AG10803 (cell line): ENCODE measurements around the gene CCDC81.

Experiments used
- DNase-seq: peaks from one replicate; pipeline ENCODE4 v3.0.0; 2010; ENCODE audit warnings: low read depth
- H3K4me3 ChIP-seq: 2 replicates; pipeline ENCODE4 v1.5.1; 2011; ENCODE audit warnings: mild to moderate bottlenecking, low read length, control low read depth
- TF ChIP-seq, protein P1 (sequence below): conservative IDR thresholded peaks from 2 replicates; pipeline ENCODE4 v1.5.1; 2011; ENCODE audit warnings: mild to moderate bottlenecking, low read length, control low read depth, inconsistent platforms

Gene CCDC81

DNA sequence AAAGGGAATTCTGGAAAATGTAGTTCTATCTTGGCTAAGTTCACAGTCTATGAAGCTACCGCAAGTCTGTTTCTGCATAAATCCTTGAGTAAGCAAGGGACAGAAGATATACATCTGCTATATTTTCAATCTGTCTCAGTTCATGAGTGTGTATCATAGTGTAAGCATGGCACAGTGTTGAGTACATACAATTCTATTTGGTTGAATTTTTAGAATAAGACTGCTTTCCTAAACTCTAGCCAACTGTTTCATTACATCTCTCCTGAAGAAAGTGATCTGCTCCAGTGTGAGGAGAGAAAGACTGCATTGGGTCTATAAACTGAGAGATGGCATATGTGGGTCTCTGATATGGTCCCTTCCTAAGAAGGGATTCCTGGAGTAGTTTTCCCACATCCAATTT is 2.6 kb upstream of the CCDC81 start:
- no peak overlapping the region for H3K4me3 ChIP-seq
- DNase-seq = no peak
- TF ChIP-seq, protein P1, sequence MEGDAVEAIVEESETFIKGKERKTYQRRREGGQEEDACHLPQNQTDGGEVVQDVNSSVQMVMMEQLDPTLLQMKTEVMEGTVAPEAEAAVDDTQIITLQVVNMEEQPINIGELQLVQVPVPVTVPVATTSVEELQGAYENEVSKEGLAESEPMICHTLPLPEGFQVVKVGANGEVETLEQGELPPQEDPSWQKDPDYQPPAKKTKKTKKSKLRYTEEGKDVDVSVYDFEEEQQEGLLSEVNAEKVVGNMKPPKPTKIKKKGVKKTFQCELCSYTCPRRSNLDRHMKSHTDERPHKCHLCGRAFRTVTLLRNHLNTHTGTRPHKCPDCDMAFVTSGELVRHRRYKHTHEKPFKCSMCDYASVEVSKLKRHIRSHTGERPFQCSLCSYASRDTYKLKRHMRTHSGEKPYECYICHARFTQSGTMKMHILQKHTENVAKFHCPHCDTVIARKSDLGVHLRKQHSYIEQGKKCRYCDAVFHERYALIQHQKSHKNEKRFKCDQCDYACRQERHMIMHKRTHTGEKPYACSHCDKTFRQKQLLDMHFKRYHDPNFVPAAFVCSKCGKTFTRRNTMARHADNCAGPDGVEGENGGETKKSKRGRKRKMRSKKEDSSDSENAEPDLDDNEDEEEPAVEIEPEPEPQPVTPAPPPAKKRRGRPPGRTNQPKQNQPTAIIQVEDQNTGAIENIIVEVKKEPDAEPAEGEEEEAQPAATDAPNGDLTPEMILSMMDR = no peak

DNA sequence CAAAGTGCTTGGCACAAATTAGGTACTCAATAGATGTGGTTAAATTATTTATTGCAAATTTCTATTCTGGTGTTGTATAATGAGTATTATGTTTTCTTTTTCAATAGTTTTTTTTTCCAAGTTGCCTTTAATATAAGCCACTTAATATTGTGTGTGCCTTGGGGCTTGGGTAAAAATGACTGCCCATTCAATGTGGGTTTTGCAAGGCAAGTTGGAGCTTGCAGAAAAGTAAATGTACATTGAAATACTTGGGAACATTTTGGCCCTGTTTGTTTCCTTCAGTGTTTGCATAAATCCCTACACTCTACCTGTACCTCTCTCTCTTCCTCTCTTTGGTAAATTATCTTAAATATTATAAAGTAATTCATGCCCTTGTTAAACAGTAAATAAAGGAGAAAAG is 2.1 kb upstream of the CCDC81 start:
- no peak for DNase-seq
- TF ChIP-seq, protein P1 = no peak
- H3K4me3 ChIP-seq = no peak overlapping the region

DNA sequence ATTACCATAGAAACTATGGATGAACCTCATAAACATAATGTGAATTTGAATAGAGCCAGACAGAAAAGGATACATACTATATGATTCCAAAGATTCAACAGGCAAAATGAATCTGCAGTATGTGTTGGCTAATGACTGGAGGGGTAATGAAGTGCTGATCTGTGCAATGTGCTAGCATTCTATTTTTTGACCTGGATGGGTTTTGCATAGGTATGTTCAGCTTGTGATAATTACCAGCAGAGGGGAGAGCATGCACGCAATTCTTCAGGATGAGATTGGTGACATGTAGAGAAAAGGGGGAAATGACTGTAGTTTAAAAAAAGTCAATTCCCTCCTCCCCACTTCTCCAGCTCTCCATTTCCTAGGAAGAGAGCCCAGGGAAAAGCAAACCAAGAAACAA is 618 bp upstream of the CCDC81 start:
- TF ChIP-seq, protein P1 = no peak
- DNase-seq = no peak
- H3K4me3 ChIP-seq = no peak overlapping the region

DNA sequence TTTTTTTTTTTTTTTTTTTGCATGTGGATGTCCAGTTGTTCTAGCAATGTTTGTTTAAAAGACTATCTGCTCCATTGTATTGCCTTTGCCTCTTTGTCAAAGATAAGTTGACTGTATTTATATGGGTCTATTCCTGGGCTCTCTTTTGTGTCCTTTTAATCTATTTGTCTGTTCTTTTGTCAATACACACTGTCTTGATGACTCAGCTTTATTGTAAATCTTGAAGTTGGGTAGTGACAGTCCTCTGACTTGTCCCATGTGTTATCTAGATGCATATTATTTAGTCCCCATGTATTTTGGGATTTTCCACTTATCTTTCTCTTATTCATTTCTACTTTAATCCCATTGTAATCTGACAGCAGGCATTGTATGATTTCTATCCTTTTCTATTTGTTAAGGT is 3.3 kb downstream of the CCDC81 start:
- DNase-seq = no peak
- no peak overlapping the region for H3K4me3 ChIP-seq
- TF ChIP-seq, protein P1 = no peak

DNA sequence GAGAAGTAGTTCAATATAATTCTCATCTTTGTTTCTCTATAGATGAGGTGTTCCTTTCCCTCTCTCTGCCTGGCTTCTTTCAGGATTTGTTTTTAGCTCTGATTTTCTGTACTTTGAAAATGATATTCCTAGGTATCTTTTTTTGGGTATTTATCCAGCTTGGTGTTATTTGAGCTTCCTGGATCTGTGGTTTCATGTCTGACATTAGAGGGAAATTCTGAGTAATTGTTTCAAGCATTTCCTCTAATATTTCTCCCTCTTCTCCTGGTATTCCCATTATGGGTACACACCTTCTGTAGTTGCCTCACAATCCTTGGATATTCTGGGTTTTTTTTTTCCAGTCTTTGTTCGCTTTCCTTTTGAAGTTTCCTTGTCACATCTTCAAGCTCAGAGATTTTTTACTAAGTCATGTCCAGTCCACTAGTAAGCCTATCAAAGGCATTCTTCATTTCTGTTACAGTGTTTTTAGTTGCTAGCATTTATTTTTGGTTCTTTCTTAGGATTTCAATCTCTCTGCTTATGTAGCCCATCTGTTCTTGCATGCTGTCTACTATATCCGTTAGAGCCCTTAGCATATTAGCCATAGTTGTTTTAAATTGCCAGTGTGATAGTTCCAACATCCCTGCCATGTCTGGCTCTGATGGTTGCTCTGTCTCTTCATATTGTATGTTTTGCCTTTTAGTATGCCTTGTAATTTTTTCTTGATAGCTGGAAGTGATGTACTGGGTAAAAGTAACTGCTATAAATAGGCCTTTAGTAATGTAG is 5.8 kb downstream of the CCDC81 start:
- no peak overlapping the region for H3K4me3 ChIP-seq
- DNase-seq = no peak
- TF ChIP-seq, protein P1 = no peak

DNA sequence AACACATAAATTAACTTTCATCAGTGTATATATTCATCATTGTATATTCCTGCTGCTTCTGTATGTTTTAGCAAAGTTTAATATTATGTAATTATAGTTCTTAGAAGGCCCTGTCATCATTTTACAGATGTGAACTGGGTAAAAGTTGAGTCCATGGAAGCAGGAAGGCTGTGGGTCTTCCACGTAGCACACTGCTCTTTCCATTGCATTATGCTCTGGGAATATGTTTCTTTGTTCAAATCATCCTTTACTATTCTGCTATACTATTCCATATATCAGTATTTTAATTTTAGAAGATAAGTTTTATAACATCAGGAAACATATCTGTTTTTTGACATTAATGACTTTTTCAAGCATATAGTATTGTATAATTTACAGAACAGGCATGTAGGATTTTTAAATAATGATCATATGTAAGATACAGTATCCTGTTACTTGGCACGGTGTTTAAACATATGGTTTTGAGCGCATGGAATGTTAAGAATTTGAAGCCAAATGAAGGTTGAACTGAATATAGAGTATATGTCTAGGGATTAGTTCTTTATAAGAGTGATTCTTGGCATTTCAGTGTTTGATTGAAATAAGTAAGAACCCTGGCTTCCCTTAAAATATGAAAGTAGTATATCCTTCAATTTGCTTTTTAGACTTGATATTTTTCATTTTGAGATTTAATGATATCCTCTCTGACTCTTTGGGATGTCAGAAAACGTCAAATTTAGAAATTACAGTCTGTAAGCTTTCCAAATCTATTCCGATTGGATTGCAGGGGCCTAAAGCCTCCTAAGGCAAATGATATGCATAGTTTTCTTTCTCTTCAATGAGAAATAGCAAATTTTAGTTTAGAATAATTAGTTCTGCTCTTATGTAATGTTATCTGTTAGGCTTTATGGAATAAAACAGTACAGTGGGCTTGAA is 8.6 kb downstream of the CCDC81 start:
- no peak overlapping the region for H3K4me3 ChIP-seq
- TF ChIP-seq, protein P1 = no peak
- peak; percentile 13 for DNase-seq

DNA sequence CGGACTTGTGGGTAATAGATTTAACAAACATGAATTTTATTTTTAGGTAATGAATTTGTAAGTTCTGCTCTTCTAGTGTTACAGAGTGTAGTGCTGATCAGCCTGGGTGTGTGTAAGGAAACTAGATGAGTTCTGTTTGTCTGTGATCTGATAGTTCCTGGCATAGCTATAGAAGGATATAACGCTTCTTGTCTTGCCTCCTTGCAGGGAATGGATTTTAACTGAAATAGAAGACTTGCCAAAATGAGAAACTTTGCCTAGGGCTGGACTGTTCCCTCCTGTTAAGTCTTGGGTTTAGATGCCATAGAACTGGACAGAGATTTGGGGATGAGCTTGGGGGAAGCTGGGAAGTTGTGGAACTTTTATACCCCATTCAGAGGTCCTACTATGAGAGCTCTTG is 11.6 kb downstream of the CCDC81 start:
- DNase-seq = no peak
- TF ChIP-seq, protein P1 = no peak
- H3K4me3 ChIP-seq = no peak overlapping the region
